IMR-90 (cell line): ENCODE measurements around the gene CTNNAL1. TPM values are rescaled to one million over a fixed set of nuclear protein-coding genes. Genes with fewer than 3 reads are reported as not detected.

Experiments used
- ATAC-seq: fragments of 200-7000 bp; cut with Tn5 transposase; 2 replicates; pipeline ENCODE4 v1.9.1; 2020; ENCODE audit warnings: low read depth, mild to moderate bottlenecking, moderate library complexity
- BruUV-seq: library from RNA; stranded (reverse); fragments of 400-500 nt; replicated peaks from 2 replicates; lab custom pipeline; 2021; lab: Mats Ljungman, UMichigan
- CTCF ChIA-PET: fragments of 300-600 bp; formaldehyde crosslinking; extraction: SDS; loops from one replicate; lab custom pipeline; 2021; ENCODE audit warnings: antibody characterized with exemption; lab: Yijun Ruan, JAX
- POLR2A ChIA-PET: fragments of 300-600 bp; sonication (Branson Sonifier 250); formaldehyde crosslinking; loops from one replicate; lab custom pipeline; 2022; ENCODE audit warnings: antibody characterized with exemption; ENCODE audit not compliant: unreplicated experiment; lab: Charles Lee
- DNase-seq: peaks from one replicate; pipeline ENCODE4 v3.0.0; 2013
- H2AFZ ChIP-seq: replicated peaks from 2 replicates; pipeline ENCODE3; 2013; ENCODE audit warnings: low read length, mild to moderate bottlenecking; ENCODE audit not compliant: poor library complexity
- H2AK5ac ChIP-seq: 2 replicates; pipeline ENCODE4 v1.6.1; 2013; ENCODE audit warnings: low read depth, low read length, inconsistent platforms
- H2AK9ac ChIP-seq: replicated peaks from 2 replicates; pipeline ENCODE3; 2013; ENCODE audit warnings: mild to moderate bottlenecking, low read depth, low read length, moderate library complexity; ENCODE audit not compliant: poor library complexity
- H2BK120ac ChIP-seq: 2 replicates; pipeline ENCODE4 v1.6.1; 2013; ENCODE audit warnings: low read depth, low read length, inconsistent platforms
- H2BK15ac ChIP-seq: 3 replicates; pipeline ENCODE4 v1.6.1; 2013; ENCODE audit warnings: low read depth, low read length, inconsistent platforms
- H2BK20ac ChIP-seq: 2 replicates; pipeline ENCODE4 v1.6.1; 2013; ENCODE audit warnings: low read depth, mild to moderate bottlenecking, inconsistent platforms, low read length, moderate library complexity
- H2BK5ac ChIP-seq: 2 replicates; pipeline ENCODE4 v1.6.1; 2013; ENCODE audit warnings: mild to moderate bottlenecking, low read depth, low read length, inconsistent platforms; ENCODE audit not compliant: poor library complexity, severe bottlenecking
- H3K14ac ChIP-seq: replicated peaks from 2 replicates; pipeline ENCODE4 v1.6.1; 2013; ENCODE audit warnings: low read depth, low read length, inconsistent platforms
- H3K18ac ChIP-seq: 2 replicates; pipeline ENCODE4 v1.6.1; 2013; ENCODE audit warnings: low read depth, low read length, control low read depth
- H3K23ac ChIP-seq: 2 replicates; pipeline ENCODE4 v1.6.1; 2013; ENCODE audit warnings: low read depth, low read length, inconsistent platforms
- H3K27ac ChIP-seq: 2 replicates; pipeline ENCODE4 v1.5.1; 2013; ENCODE audit warnings: mild to moderate bottlenecking, control low read depth, low read length; ENCODE audit not compliant: insufficient read depth
- H3K27me3 ChIP-seq: 2 replicates; pipeline ENCODE4 v1.6.1; 2013; ENCODE audit warnings: low read length; ENCODE audit not compliant: control insufficient read depth, insufficient read depth
- H3K36me3 ChIP-seq: 2 replicates; pipeline ENCODE4 v1.6.1; 2013; ENCODE audit warnings: low read length, mixed read lengths; ENCODE audit not compliant: control insufficient read depth, insufficient read depth
- H3K4ac ChIP-seq: 2 replicates; pipeline ENCODE4 v1.6.1; 2013; ENCODE audit warnings: low read depth, low read length, inconsistent platforms
- H3K4me1 ChIP-seq: 2 replicates; pipeline ENCODE4 v1.6.1; 2013; ENCODE audit warnings: low read length, mixed read lengths; ENCODE audit not compliant: control insufficient read depth, insufficient read depth
- H3K4me2 ChIP-seq: 2 replicates; pipeline ENCODE4 v1.6.1; 2013; ENCODE audit warnings: low read depth, mild to moderate bottlenecking, control low read depth, low read length, moderate library complexity
- H3K4me3 ChIP-seq: 2 replicates; pipeline ENCODE4 v1.5.1; 2013; ENCODE audit warnings: low read depth, mild to moderate bottlenecking, control low read depth, low read length, moderate library complexity; ENCODE audit not compliant: insufficient read depth
- H3K56ac ChIP-seq: 2 replicates; pipeline ENCODE4 v1.6.1; 2013; ENCODE audit warnings: low read length, inconsistent platforms; ENCODE audit not compliant: insufficient read depth; ENCODE audit errors: extremely low read depth
- H3K79me1 ChIP-seq, 2 experiments: 2 replicates each; pipeline ENCODE4 v1.6.1; 2013; ENCODE audit warnings: low read length in 2 of 2, inconsistent platforms in 1 of 2, low read depth in 1 of 2
- H3K9ac ChIP-seq: 2 replicates; pipeline ENCODE4 v1.6.1; 2013; ENCODE audit warnings: low read depth, low read length, control low read depth
- H3K9me1 ChIP-seq: 2 replicates; pipeline ENCODE4 v1.6.1; 2013; ENCODE audit warnings: low read length, inconsistent platforms; ENCODE audit not compliant: insufficient read depth
- H3K9me3 ChIP-seq: 2 replicates; pipeline ENCODE4 v1.6.1; 2013; ENCODE audit warnings: low read length; ENCODE audit not compliant: control insufficient read depth, insufficient read depth
- H4K20me1 ChIP-seq: 2 replicates; pipeline ENCODE4 v1.6.1; 2013; ENCODE audit warnings: low read length, inconsistent platforms; ENCODE audit not compliant: insufficient read depth
- H4K5ac ChIP-seq: 2 replicates; pipeline ENCODE4 v1.6.1; 2013; ENCODE audit warnings: mild to moderate bottlenecking, low read depth, low read length, control low read depth
- H4K8ac ChIP-seq, 2 experiments: 2 replicates each; pipeline ENCODE4 v1.6.1; 2013; ENCODE audit warnings: low read depth in 2 of 2, low read length in 2 of 2, control low read depth in 1 of 2, inconsistent platforms in 1 of 2
- H4K91ac ChIP-seq: 2 replicates; pipeline ENCODE4 v1.6.1; 2013; ENCODE audit warnings: low read depth, low read length, inconsistent platforms; ENCODE audit not compliant: insufficient read depth
- BHLHE40 ChIP-seq: fragments of 150-350 bp; IDR thresholded peaks from 2 replicates; pipeline ENCODE4 v1.6.1; 2016; ENCODE audit warnings: mild to moderate bottlenecking, low read depth, low read length
- NFE2L2 ChIP-seq: fragments of 150-350 bp; IDR thresholded peaks from 2 replicates; pipeline ENCODE4 v1.6.1; 2016; ENCODE audit warnings: low read depth, mild to moderate bottlenecking, low read length
- RFX5 ChIP-seq: IDR thresholded peaks from 2 replicates; pipeline ENCODE4 v1.8.0; 2012; ENCODE audit warnings: low read depth, mild to moderate bottlenecking, low read length, moderate library complexity
- WGBS, 2 experiments: methylation state at CpG; one replicate each; pipeline versions ENCODE4 v1.1.5 to v1.1.7; 2013; ENCODE audit warnings: missing lambda C conversion rate in 2 of 2; ENCODE audit not compliant: insufficient read length in 1 of 2; ENCODE audit errors: extremely low coverage in 2 of 2; 5-methylcytosine and 5-hydroxymethylcytosine counted together
- dilution Hi-C: fragments of 300-500 bp; cut with HindIII; formaldehyde crosslinking; loops from one replicate; pipeline ENCODE4 v1.14.3; 2018; ENCODE audit warnings: low sequenced_read_pairs; ENCODE audit not compliant: unreplicated experiment
- in situ Hi-C: fragments of 300-500 bp; cut with MboI; formaldehyde crosslinking; loops from 3 replicates; pipeline ENCODE4 v1.14.3; 2019; ENCODE audit warnings: low sequenced_read_pairs, inconsistent platforms, mixed read lengths
- intact Hi-C: fragments of 100-400 bp; cut with micrococcal nuclease; formaldehyde crosslinking; loops from 2 replicates; pipeline ENCODE4 v1.10.0; 2022
- polyA plus RNA-seq, 3 experiments: library from polyadenylated mRNA; depleted of rRNA; stranded (reverse); fragments of >200 nt; gene quantifications; 2 replicates each; pipeline ENCODE4 v1.2.3, GENCODE V29; 2012; ENCODE audit warnings: low replicate concordance in 1 of 3
- total RNA-seq: library from RNA; depleted of rRNA; stranded (reverse); fragments of >200 nt; gene quantifications from 2 replicates; pipeline ENCODE4 v1.2.3, GENCODE V29; 2012

Gene CTNNAL1
- total and polyA plus RNA-seq, 2 of the 4 experiments (the other 2 are of a cell fraction), result 72.3 to 131 TPM

DNA sequence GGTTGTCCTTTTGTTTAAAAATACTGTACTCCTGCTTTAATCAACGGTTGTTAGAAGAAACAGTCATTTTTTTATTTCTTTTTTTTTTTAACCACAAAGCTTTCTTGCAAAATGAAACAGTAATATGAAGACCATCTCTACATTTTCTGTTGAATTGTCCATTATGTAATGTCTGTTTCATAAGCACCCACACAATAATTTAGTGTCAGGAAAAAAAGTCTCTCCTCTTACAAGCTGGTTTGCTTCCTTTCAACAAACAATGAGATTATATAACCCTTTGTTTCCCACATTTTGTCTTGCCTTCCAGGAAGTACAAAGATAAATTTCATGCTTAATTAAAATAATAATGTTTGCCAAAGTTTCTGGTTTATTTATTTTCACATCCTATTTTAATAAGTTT, 16.7 kb downstream of the CTNNAL1 start:
- Histone ChIP-seq H3K79me1 (peaks cover 36 to 53% of the 10 kb centered on the region in 2 experiments), H2BK20ac (no peak overlapping the region), H3K4me2 (no peak overlapping the region), H3K14ac (no peak overlapping the region), H4K91ac (no peak overlapping the region), H4K20me1 (peaks cover 9% of the 10 kb centered on the region; the same call in 1 of the 2 replicates), H3K4me3 (no peak overlapping the region), H2BK15ac (no peak overlapping the region), H3K9ac (no peak overlapping the region), H2BK120ac (no peak overlapping the region), H2AFZ (no peak overlapping the region), H3K4me1 (peaks cover 4% of the 10 kb centered on the region), H2AK5ac (no peak overlapping the region), H4K5ac (no peak overlapping the region), H3K23ac (no peak overlapping the region), H3K9me3 (no peaks in the 10 kb centered on the region), H3K27me3 (no peaks in the 10 kb centered on the region), H2BK5ac (no peak overlapping the region), H2AK9ac (no peak overlapping the region), H3K9me1 (peaks cover 5% of the 10 kb centered on the region; the same call in 1 of the 2 replicates), H3K36me3 (peaks cover 12% of the 10 kb centered on the region; the same call in 1 of the 2 replicates), H3K18ac (no peak overlapping the region), H3K56ac (no peak overlapping the region), H3K27ac (no peak overlapping the region), H4K8ac (no peak overlapping the region), H3K4ac (no peak overlapping the region)
- dilution Hi-C loops (no loop called here), in situ Hi-C loops (no loop called here), intact Hi-C loops (no loop called here)
- no peak for ATAC-seq
- no CpG with 5 or more reads among the region's 1 CpG for WGBS, 2 experiments
- no TSS peak for BruUV-seq
- TF ChIP-seq NFE2L2, result no peak
- TF ChIP-seq BHLHE40, result no peak
- TF ChIP-seq RFX5, result no peak
- ChIA-PET CTCF (no interaction called here), POLR2A (no interaction called here)
- no peak for DNase-seq
